Gastroesophageal sphincter (tissue), 4 donors: ENCODE measurements around the gene TMEM225B. TPM values are rescaled to one million over a fixed set of nuclear protein-coding genes. Genes with fewer than 3 reads are reported as not detected.

Source experiments
- ATAC-seq: fragments of 150-250 bp; one replicate; pipeline ENCODE4 v1.9.1; 2016; ENCODE audit warnings: mild to moderate bottlenecking, moderate library complexity
- H3K27ac ChIP-seq, 4 donors: fragments of 200-600 bp; sonication (generic) in 3 of 4; 1 replicate in 3 of 4; 2 replicates in 1 of 4; pipeline ENCODE4 v1.5.1; 2016 to 2019
- H3K27me3 ChIP-seq: fragments of 200-600 bp; sonication (generic); one replicate; pipeline ENCODE4 v1.5.1; 2019
- H3K36me3 ChIP-seq, 2 donors: fragments of 200-600 bp; sonication (generic); one replicate each; pipeline ENCODE4 v1.5.1; 2019; ENCODE audit warnings: control low read depth in 1 of 2
- H3K4me1 ChIP-seq, 3 donors: fragments of 200-600 bp; sonication (generic); 1 replicate in 2 of 3; 2 replicates in 1 of 3; pipeline ENCODE4 v1.5.1; 2016 to 2019; ENCODE audit warnings: control low read depth in 2 of 3
- H3K4me3 ChIP-seq, 2 donors: fragments of 200-600 bp; sonication (generic); one replicate each; pipeline ENCODE4 v1.5.1; 2019; ENCODE audit warnings: mild to moderate bottlenecking in 1 of 2, moderate library complexity in 1 of 2
- H3K9me3 ChIP-seq, 3 donors: fragments of 200-600 bp; sonication (generic); one replicate each; pipeline ENCODE4 v1.5.1; 2017 to 2019; ENCODE audit warnings: control low read depth in 2 of 3
- EP300 ChIP-seq: sonication (generic); formaldehyde crosslinking; IDR thresholded peaks from one replicate; pipeline ENCODE4 v1.6.1; 2017; ENCODE audit warnings: antibody characterized with exemption, mild to moderate bottlenecking
- POLR2A ChIP-seq, 2 donors: fragments of 450-650 bp; IDR thresholded peaks; one replicate each; pipeline ENCODE4 v1.6.1; 2017; ENCODE audit warnings: antibody characterized with exemption in 2 of 2, mild to moderate bottlenecking in 2 of 2, moderate library complexity in 1 of 2
- POLR2AphosphoS5 ChIP-seq: sonication (generic); formaldehyde crosslinking; IDR thresholded peaks from one replicate; pipeline ENCODE4 v1.6.1; 2017; ENCODE audit warnings: antibody characterized with exemption
- WGBS, 2 donors: methylation state at CpG; one replicate each; pipeline ENCODE4 v1.1.5; 2018; ENCODE audit warnings: low coverage in 1 of 2; 5-methylcytosine and 5-hydroxymethylcytosine counted together
- total RNA-seq, 4 donors: library from RNA; depleted of rRNA; stranded (reverse); fragments of >200 nt; gene quantifications; one replicate each; pipeline ENCODE4 v1.1.0, GENCODE V29; 2016
- TF ChIP-seq, protein P1 (sequence below), 4 experiments: fragments of 200-600 bp in 2 of 4; fragments of 450-650 bp in 2 of 4; sonication (generic) in 1 of 4; IDR thresholded peaks; one replicate each; pipeline ENCODE4 v1.5.1; 2017 to 2019; ENCODE audit warnings: antibody characterized with exemption in 4 of 4, mild to moderate bottlenecking in 2 of 4, moderate library complexity in 2 of 4

The TMEM225B gene
- total RNA-seq, 4 donors from 2014 or later: 1.6 to 2.2 TPM; not detected in 2

DNA sequence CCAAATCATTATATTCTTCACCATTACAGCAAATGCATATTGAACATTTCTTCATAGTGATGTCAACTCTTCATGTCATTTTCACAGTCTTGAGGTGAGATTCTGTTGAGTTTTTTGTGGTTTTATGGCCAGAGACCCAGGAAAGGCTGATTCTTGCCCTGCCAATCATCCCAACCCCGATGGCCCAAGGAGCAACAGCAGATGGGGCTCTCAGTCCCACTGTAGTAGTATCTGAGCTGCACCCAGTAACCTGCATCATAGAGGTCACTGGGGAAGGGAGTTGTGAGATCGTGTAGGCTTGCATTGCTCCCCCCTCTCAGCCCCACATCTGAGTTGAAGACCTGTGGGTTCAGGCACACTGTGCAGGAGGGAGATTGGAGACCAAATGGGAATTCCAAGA lies 45.4 kb downstream of the TMEM225B start:
- ATAC-seq: no peak
- Histone ChIP-seq H3K4me3 (no peak overlapping the region), H3K36me3 (peaks cover 0 to 48% of the 10 kb centered on the region in 2 donors), H3K27me3 (no peaks in the 10 kb centered on the region), H3K9me3 (no peaks in the 10 kb centered on the region), H3K27ac (no peak overlapping the region), H3K4me1 (no peaks in the 10 kb centered on the region)
- no peak for TF ChIP-seq POLR2A (IDR thresholded peaks at IDR 0.05)
- no peak for TF ChIP-seq POLR2AphosphoS5
- no peak for TF ChIP-seq EP300
- TF ChIP-seq, protein P1, sequence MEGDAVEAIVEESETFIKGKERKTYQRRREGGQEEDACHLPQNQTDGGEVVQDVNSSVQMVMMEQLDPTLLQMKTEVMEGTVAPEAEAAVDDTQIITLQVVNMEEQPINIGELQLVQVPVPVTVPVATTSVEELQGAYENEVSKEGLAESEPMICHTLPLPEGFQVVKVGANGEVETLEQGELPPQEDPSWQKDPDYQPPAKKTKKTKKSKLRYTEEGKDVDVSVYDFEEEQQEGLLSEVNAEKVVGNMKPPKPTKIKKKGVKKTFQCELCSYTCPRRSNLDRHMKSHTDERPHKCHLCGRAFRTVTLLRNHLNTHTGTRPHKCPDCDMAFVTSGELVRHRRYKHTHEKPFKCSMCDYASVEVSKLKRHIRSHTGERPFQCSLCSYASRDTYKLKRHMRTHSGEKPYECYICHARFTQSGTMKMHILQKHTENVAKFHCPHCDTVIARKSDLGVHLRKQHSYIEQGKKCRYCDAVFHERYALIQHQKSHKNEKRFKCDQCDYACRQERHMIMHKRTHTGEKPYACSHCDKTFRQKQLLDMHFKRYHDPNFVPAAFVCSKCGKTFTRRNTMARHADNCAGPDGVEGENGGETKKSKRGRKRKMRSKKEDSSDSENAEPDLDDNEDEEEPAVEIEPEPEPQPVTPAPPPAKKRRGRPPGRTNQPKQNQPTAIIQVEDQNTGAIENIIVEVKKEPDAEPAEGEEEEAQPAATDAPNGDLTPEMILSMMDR (IDR thresholded peaks at IDR 0.05): no peak
- WGBS, 2 donors: 80 to 83% methylated on average over 1 of the region's 2 CpGs

DNA sequence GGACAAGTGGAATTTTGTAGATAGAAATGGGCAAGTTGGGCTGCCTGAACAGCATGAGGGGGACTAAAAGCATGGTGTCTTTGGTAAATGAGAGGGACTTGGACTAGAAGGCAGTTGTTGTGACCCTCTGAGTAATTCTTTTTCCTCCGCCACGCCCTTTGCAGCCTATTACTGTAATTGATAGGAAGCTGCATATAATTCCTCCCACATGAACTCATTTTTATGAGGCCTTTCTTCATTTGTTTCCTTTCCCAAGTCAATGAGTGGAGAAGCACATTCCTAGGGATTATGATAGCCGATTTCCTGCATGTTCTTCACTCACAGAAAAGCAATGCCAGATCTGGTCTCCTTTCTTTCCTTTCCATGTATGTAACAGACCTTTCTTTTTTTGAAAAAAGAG lies 46.4 kb downstream of the TMEM225B start:
- Histone ChIP-seq H3K4me3 (no peak overlapping the region), H3K9me3 (no peaks in the 10 kb centered on the region), H3K36me3 (peaks cover 0 to 42% of the 10 kb centered on the region in 2 donors), H3K27me3 (no peaks in the 10 kb centered on the region), H3K27ac (no peak overlapping the region), H3K4me1 (no peaks in the 10 kb centered on the region)
- TF ChIP-seq EP300 (no peak), POLR2A (IDR thresholded peaks at IDR 0.05) (no peak), POLR2AphosphoS5 (no peak)
- TF ChIP-seq, protein P1 (IDR thresholded peaks at IDR 0.05): no peak
- no peak for ATAC-seq
- 80 to 93% methylated on average over 2 to 3 of the region's 3 CpGs for WGBS, 2 donors

DNA sequence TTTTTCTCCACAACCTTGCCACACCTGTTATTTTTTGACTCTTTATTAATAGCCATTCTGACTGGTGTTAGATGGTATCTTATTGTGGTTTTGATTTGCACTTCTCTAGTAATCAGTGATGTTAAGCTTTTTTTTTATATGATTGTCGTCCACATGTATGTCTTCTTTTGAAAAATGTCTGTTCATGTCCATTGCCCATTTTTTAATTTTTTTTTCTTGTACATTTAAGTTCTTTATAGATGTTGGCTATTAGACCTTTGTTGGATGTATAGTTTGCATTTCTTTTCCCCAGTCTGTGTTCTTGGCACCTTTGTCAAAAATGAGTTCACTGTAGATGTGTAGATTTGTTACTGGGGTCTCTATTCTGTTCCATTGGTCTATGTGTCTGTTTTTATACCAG lies 47.5 kb downstream of the TMEM225B start:
- 80 to 82% methylated on average over 1 of the region's 1 CpG for WGBS, 2 donors
- Histone ChIP-seq H3K4me3 (no peak overlapping the region), H3K9me3 (no peaks in the 10 kb centered on the region), H3K4me1 (no peaks in the 10 kb centered on the region), H3K36me3 (peaks cover 0 to 42% of the 10 kb centered on the region in 2 donors), H3K27ac (no peak overlapping the region), H3K27me3 (no peaks in the 10 kb centered on the region)
- TF ChIP-seq POLR2AphosphoS5 (no peak), POLR2A (IDR thresholded peaks at IDR 0.05) (no peak), EP300 (no peak)
- TF ChIP-seq, protein P1 (IDR thresholded peaks at IDR 0.05): no peak
- ATAC-seq: no peak

DNA sequence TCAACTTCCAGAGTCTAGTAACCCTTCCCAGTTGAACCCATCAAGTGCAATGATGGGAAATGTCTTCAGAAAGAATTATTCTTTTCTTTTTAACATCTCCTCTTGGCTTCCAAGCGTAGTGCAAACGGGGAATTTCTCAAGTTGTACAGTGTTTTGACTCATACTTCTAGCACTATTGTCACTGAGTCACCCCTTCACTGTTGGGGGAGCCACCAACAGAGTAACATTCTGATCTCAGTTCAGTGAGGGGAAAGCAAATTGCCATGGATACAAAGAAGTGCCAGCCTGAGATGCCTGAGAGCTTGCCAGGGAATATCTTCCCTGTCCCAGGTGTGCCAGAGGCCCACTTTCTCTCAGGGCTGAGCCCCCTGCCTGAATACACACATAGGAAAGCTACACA lies 50.8 kb downstream of the TMEM225B start:
- peaks cover 0 to 19% of the 10 kb centered on the region in 2 donors for H3K36me3 ChIP-seq
- no peaks in the 10 kb centered on the region for H3K27me3 ChIP-seq
- H3K4me1 ChIP-seq: no peaks in the 10 kb centered on the region
- H3K4me3 ChIP-seq: no peak overlapping the region
- WGBS, 2 donors: 44 to 82% methylated on average over 2 of the region's 2 CpGs
- ATAC-seq: no peak
- no peak overlapping the region for H3K27ac ChIP-seq
- TF ChIP-seq POLR2AphosphoS5 (no peak), EP300 (no peak), POLR2A (IDR thresholded peaks at IDR 0.05) (no peak)
- TF ChIP-seq, protein P1 (IDR thresholded peaks at IDR 0.05): no peak
- no peaks in the 10 kb centered on the region for H3K9me3 ChIP-seq

DNA sequence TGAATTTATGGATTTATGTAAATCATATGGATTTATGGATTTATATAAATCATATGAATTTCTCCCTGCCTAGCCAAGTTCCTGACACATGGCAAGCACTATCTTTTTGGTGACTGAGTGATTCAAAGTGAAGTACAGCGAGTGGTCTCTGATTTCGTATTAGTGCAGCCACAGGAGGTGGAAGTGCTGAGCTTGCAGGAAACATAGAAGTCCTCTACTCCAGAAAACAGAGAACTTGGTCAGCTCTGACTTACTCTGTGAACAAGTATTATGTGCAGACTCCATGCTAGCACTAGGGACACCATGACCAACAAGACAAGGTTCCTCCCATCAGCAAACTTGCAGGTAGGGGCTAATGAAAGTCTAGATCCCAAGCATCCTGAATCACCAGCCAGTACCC lies 53.2 kb downstream of the TMEM225B start:
- no peaks in the 10 kb centered on the region for H3K4me1 ChIP-seq
- no peaks in the 10 kb centered on the region for H3K36me3 ChIP-seq
- 92 to 100% methylated on average over 2 of the region's 2 CpGs for WGBS, 2 donors
- H3K27ac ChIP-seq: no peak overlapping the region
- TF ChIP-seq POLR2AphosphoS5 (no peak), EP300 (no peak), POLR2A (IDR thresholded peaks at IDR 0.05) (no peak)
- TF ChIP-seq, protein P1 (IDR thresholded peaks at IDR 0.05): no peak
- no peaks in the 10 kb centered on the region for H3K27me3 ChIP-seq
- no peaks in the 10 kb centered on the region for H3K9me3 ChIP-seq
- no peak overlapping the region for H3K4me3 ChIP-seq
- no peak for ATAC-seq
